WI38 (cell line): ENCODE results near the gene ADAMTS15.

ENCODE experiments used
- H3K4me3 ChIP-seq: 2 replicates; pipeline ENCODE4 v1.5.1; 2011; ENCODE audit warnings: low read depth, mild to moderate bottlenecking, control low read depth, low read length
- TF ChIP-seq, protein P1 (sequence below): IDR thresholded peaks from 2 replicates; pipeline ENCODE4 v1.5.1; 2012; ENCODE audit warnings: low read depth, mild to moderate bottlenecking, control low read depth, low read length

The ADAMTS15 gene

DNA sequence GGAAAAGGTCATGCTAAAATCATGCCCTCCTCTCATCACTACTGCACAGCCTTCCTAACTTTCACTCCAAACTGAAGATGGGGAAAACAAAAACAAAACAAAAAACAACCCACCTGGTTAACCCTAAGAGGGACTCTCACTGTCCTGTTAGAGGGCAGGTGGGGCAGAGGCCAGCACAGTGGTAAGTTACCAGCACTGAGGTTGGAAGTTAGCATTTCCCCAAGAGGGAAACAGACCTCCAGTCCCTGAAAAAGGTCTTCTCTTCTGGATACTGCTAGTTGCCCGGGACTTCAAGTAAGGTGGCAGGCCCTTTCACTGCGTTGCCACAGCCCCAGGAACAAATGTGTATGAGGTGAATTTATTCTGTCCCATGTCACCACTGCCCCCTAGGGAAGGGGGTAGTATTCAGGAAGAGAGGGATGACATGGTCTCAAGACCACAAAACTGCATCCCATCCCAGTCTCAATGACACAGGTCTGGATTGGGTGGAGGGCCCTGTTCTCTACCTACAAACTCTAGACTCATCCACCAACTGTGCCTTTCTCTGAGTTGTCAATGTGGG lies 19.2 kb upstream of the ADAMTS15 start:
- no peak overlapping the region for H3K4me3 ChIP-seq
- TF ChIP-seq, protein P1, sequence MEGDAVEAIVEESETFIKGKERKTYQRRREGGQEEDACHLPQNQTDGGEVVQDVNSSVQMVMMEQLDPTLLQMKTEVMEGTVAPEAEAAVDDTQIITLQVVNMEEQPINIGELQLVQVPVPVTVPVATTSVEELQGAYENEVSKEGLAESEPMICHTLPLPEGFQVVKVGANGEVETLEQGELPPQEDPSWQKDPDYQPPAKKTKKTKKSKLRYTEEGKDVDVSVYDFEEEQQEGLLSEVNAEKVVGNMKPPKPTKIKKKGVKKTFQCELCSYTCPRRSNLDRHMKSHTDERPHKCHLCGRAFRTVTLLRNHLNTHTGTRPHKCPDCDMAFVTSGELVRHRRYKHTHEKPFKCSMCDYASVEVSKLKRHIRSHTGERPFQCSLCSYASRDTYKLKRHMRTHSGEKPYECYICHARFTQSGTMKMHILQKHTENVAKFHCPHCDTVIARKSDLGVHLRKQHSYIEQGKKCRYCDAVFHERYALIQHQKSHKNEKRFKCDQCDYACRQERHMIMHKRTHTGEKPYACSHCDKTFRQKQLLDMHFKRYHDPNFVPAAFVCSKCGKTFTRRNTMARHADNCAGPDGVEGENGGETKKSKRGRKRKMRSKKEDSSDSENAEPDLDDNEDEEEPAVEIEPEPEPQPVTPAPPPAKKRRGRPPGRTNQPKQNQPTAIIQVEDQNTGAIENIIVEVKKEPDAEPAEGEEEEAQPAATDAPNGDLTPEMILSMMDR, result no peak

DNA sequence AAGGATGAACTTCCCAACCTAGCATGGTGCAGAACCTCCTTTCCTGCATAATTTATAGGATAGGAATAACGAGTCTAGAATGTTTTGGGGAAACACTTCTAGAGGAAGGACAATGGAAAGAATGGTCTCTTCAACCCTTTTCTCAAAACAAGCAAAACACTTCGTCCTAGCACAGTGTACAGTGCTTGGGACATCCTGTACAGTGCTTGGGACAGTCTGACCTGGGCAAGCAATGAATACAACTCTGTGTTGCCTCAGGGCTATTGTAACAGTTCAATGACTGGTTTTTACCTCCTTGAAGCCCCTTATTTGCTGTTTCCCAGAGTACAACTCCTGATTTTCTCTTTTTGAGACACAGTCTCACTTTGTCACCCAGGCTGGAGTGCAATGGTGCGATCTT lies 18.5 kb upstream of the ADAMTS15 start:
- H3K4me3 ChIP-seq, result no peak overlapping the region
- TF ChIP-seq, protein P1, result no peak

DNA sequence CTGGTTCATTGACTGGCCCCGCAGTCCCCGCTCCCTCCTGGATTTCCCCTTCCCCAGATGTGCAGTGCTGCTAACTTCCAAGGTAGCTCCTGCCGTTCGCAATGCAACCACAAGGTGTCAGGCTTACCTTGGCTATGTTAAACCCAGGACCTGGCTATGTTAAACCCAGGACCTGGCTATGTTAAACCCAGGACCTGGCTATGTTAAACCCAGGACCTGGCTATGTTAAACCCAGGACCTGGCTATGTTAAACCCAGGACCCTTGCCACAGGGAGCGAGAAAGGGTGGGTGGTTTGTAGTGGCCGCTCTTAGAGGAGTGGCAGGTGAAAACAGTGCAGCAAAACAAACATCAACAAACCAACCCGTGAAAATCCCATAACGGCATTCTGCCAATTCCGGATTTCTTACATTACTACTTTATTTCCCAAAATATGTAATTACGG lies 17.1 kb upstream of the ADAMTS15 start:
- TF ChIP-seq, protein P1, result peak; percentile 79
- H3K4me3 ChIP-seq, result peak overlapping the region; percentile 24; the same call in 1 of the 2 replicates

GRCh38 chr11:130431801-130432200 lies 16.6 kb upstream of the ADAMTS15 start:
- TF ChIP-seq, protein P1, result no peak
- H3K4me3 ChIP-seq, result no peak overlapping the region; the same call in 1 of the 2 replicates

DNA sequence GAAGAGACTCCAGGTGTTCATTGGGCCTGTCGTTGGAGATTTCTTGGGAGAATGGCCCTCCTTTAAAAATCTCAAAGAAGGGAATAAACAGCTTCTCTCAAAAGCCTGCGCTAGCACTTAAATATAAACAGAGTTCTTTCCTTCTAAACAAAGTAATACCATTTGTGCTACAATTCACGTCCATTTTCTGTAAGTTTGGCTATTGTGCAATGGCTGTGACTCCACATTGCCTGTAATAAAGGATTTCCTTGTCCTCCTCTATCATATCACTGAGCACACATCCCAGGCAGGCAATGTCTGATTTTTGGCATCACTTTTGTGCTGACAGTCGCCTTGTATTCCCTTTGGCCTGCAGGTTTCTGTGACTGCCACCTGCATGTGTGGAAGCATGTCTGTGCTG lies 15.1 kb upstream of the ADAMTS15 start:
- TF ChIP-seq, protein P1, result no peak
- no peak overlapping the region for H3K4me3 ChIP-seq

- TF ChIP-seq, protein P1, result peak; percentile 87
- H3K4me3 ChIP-seq, result peak overlapping the region; percentile 79
Observed at GRCh38 chr11:130434521-130435223, 13.8 kb upstream of the ADAMTS15 start.

- TF ChIP-seq, protein P1, result no peak
- no peak overlapping the region for H3K4me3 ChIP-seq
Observed at GRCh38 chr11:130435671-130436070, 12.8 kb upstream of the ADAMTS15 start.
